ENCODE data around the gene TMEM127.

DNA sequence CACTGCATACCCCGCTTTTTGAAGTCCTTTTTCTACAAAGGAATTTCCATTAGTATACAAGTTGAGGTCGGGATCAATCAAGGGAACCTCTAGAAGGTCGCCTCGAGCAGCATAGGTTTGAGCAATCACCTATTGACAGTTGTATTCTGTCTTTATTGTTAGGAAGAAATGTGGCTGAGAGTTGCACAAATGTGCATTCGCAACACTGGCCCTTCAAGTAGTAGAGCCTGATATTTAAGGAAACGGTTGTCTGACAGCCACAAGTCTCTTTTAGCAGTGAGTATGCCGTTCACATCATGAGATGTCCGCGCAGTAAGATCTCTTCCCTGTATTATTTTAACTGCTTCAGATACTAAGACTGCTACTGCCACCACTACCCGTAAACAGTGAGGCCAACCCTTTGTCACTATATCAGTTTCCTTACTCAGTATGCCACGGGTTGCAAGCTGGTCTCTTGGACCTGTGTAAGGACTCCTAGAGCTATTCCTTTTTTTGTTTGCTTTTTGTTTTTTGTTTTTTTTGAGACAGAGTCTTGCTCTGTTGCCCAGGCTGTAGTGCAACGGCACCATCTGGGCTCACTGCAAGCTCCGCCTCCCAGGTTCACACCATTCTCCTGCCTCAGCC lies 47.2 kb downstream of the TMEM127 start:
- no peak for TF ChIP-seq POLR2A (IDR thresholded peaks at IDR 0.05)
- TF ChIP-seq, protein P1, sequence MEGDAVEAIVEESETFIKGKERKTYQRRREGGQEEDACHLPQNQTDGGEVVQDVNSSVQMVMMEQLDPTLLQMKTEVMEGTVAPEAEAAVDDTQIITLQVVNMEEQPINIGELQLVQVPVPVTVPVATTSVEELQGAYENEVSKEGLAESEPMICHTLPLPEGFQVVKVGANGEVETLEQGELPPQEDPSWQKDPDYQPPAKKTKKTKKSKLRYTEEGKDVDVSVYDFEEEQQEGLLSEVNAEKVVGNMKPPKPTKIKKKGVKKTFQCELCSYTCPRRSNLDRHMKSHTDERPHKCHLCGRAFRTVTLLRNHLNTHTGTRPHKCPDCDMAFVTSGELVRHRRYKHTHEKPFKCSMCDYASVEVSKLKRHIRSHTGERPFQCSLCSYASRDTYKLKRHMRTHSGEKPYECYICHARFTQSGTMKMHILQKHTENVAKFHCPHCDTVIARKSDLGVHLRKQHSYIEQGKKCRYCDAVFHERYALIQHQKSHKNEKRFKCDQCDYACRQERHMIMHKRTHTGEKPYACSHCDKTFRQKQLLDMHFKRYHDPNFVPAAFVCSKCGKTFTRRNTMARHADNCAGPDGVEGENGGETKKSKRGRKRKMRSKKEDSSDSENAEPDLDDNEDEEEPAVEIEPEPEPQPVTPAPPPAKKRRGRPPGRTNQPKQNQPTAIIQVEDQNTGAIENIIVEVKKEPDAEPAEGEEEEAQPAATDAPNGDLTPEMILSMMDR (IDR thresholded peaks at IDR 0.05): no peak

Measured in heart left ventricle (tissue), 13 donors.